ENCODE measurements around the gene PLCG2. TPM values are rescaled to one million over a fixed set of nuclear protein-coding genes. Genes with fewer than 3 reads are reported as not detected.
A peak's percentile ranks its signal among the peaks of the same experiment; 100 is the strongest.

Gene PLCG2
- total and polyA plus RNA-seq, 2 donors: 8.0 to 13.0 TPM

DNA sequence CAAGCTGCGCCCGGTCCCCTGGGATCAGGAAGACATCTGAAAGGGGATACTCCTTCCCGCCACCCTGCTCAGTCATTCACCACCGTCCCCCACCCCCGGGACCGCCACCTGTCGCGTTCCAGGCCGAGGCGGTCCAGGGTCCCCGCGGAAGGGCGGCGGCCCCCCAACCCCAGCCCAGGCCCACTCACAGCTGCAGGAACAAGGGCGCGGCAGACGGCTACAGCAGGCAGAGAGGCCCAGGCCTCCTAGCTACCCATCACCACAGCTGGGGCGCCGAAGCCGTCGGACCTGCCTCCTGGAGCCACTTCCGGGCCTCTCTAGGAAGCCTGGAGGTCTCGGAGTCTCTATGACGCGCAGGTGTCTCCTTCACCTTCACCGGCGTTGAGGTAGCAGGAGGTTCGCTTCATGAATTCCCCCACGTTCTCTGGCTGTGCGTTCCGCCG lies 232.1 kb downstream of the PLCG2 start, which contains the start of gene SDR42E1:
Gene SDR42E1 (minus strand): TSS at position 272 of the 443 bp plus-strand sequence. CDS start 10,612 bp downstream, outside the sequence.
- Histone ChIP-seq H3K4me1 (ENCODE audit: insufficient read depth) (no peaks in the 10 kb centered on the region), H3K27ac (ENCODE audit: low read depth) (no peak within 1 kb of the TSS), H3K36me3 (ENCODE audit: insufficient read depth) (no peaks in the 10 kb centered on the region), H3K4me3 (ENCODE audit: low read depth, low read length) (peak within 1 kb of the TSS; percentile 60)
- no peak for DNase-seq (ENCODE audit: extremely low spot score)
- 13% methylated on average over 32 of the region's 32 CpGs for WGBS

Other genes with a start within 250 kb of the PLCG2 start
- 5.3 TPM for gene SDR42E1, start 232.2 kb downstream of the PLCG2 start, total RNA-seq
- 1.3 TPM for gene SDR42E1, start 232.2 kb downstream of the PLCG2 start, polyA plus RNA-seq